ENCODE results near the gene ANKRD1.

The ANKRD1 gene

GRCh38 chr10:90919683-90920574 is 958 bp downstream of the ANKRD1 start:
- Histone ChIP-seq H3K4me3 (ENCODE audit: low read length in 2 of 2) (no peak overlapping the region), H3K4me1 (ENCODE audit: control insufficient read depth, insufficient read depth, low read length) (no peaks in the 10 kb centered on the region), H3K27me3 (ENCODE audit: control insufficient read depth in 1 of 2, insufficient read depth in 2 of 2, low read length in 2 of 2) (peaks cover 3 to 11% of the 10 kb centered on the region in 2 donors), H3K27ac (ENCODE audit: low read length) (no peak overlapping the region), H3K9ac (ENCODE audit: low read length in 2 of 2) (no peak overlapping the region), H3K36me3 (ENCODE audit: control insufficient read depth in 2 of 2, insufficient read depth in 2 of 2, low read length in 2 of 2) (no peaks in the 10 kb centered on the region), H3K9me3 (ENCODE audit: control insufficient read depth in 2 of 2, low read length in 2 of 2) (no peaks in the 10 kb centered on the region)

DNA sequence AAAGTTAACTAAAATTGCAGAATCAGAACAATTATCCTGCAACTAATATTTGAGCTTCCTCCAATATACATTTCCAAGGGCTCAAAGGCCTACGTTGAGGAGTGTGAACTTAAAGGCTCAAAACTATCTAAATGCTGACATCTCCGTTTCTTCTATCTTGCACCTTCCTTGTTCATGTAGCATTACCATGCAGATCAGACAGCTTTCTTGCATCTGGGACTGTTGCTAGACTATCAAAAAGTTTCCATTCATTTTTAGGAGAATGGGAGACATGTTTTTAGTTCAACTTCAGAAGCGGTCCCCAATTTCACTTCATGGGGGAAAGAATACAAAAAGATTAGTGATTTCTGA is 2.9 kb downstream of the ANKRD1 start:
- Histone ChIP-seq H3K27ac (ENCODE audit: low read length) (no peak overlapping the region), H3K36me3 (ENCODE audit: control insufficient read depth in 2 of 2, insufficient read depth in 2 of 2, low read length in 2 of 2) (no peaks in the 10 kb centered on the region), H3K27me3 (ENCODE audit: control insufficient read depth in 1 of 2, insufficient read depth in 2 of 2, low read length in 2 of 2) (peaks cover 3 to 7% of the 10 kb centered on the region in 2 donors), H3K4me3 (ENCODE audit: low read length in 2 of 2) (no peak overlapping the region), H3K4me1 (ENCODE audit: control insufficient read depth, insufficient read depth, low read length) (no peaks in the 10 kb centered on the region), H3K9ac (ENCODE audit: low read length in 2 of 2) (no peak overlapping the region), H3K9me3 (ENCODE audit: control insufficient read depth in 2 of 2, low read length in 2 of 2) (no peaks in the 10 kb centered on the region)

- peaks cover 3 to 7% of the 10 kb centered on the region in 2 donors for H3K27me3 ChIP-seq (ENCODE audit: control insufficient read depth in 1 of 2, insufficient read depth in 2 of 2, low read length in 2 of 2)
- H3K4me1 ChIP-seq (ENCODE audit: control insufficient read depth, insufficient read depth, low read length) = no peaks in the 10 kb centered on the region
- H3K9ac ChIP-seq (ENCODE audit: low read length in 2 of 2) = no peak overlapping the region
- no peaks in the 10 kb centered on the region for H3K36me3 ChIP-seq (ENCODE audit: control insufficient read depth in 2 of 2, insufficient read depth in 2 of 2, low read length in 2 of 2)
- H3K9me3 ChIP-seq (ENCODE audit: control insufficient read depth in 2 of 2, low read length in 2 of 2) = no peaks in the 10 kb centered on the region
- no peak overlapping the region for H3K27ac ChIP-seq (ENCODE audit: low read length)
- H3K4me3 ChIP-seq (ENCODE audit: low read length in 2 of 2) = no peak overlapping the region
Measured at GRCh38 chr10:90917238-90917967, 3.5 kb downstream of the ANKRD1 start.

DNA sequence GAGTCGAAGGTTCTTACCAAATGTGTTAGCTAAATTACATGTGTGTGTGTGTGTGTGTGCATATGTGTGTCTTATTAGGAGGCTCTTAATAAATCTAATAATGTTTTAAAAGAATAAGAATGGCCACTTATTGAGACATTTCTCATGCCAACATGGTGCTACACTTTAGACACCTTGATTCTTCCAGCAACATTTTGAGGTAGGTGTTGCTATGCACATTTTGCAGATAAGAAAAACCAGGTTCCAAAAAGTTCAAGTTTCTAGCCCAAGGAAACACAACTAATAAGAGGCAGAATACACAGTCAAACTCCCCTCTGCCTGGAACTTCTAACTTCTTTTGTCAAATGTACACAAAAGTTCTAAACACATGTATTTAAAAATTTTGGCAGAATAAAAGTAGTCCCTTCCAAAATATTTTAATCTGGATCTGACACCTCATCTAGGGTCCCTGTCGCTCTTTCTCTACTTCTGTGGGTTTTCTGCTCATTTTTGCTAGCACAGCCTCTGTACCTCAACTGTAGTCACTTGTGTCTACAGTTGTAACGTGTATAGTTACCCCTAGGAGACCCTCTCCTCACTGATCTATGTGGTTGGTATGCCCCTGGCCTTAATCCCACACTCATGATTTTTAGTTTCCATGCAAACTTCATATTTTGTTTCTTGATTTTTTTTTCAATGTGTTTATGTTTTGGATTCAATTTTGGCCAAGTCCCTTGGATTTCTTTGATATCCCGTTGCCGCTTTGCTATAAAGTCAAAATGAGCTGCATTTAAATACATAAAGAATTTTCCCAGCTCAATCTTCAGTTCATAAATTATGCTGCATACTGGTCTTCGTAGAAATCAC is 4.3 kb downstream of the ANKRD1 start:
- Histone ChIP-seq H3K9ac (ENCODE audit: low read length in 2 of 2) (no peak overlapping the region), H3K36me3 (ENCODE audit: control insufficient read depth in 2 of 2, insufficient read depth in 2 of 2, low read length in 2 of 2) (no peaks in the 10 kb centered on the region), H3K27ac (ENCODE audit: low read length) (no peak overlapping the region), H3K27me3 (ENCODE audit: control insufficient read depth in 1 of 2, insufficient read depth in 2 of 2, low read length in 2 of 2) (peaks cover 3 to 7% of the 10 kb centered on the region in 2 donors), H3K4me3 (ENCODE audit: low read length in 2 of 2) (no peak overlapping the region), H3K9me3 (ENCODE audit: control insufficient read depth in 2 of 2, low read length in 2 of 2) (no peaks in the 10 kb centered on the region), H3K4me1 (ENCODE audit: control insufficient read depth, insufficient read depth, low read length) (no peaks in the 10 kb centered on the region)

DNA sequence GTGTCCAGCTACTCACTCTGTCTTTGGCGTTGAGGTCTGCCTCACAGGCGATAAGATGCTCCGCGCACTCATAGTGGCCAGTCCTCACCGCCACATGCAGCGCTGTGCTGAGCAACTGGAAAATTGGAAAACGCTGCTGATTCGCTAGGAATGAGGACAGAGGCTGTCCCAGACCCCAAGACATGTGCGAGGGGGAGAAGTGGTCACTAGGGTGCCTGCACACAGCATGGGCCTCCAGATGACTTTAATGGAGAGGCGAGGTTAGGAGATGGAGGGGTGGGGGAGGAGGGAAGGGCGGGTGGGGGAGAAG is 5.2 kb downstream of the ANKRD1 start:
- H3K9me3 ChIP-seq (ENCODE audit: control insufficient read depth in 2 of 2, low read length in 2 of 2) = no peaks in the 10 kb centered on the region
- H3K9ac ChIP-seq (ENCODE audit: low read length in 2 of 2) = no peak overlapping the region
- H3K4me1 ChIP-seq (ENCODE audit: control insufficient read depth, insufficient read depth, low read length) = no peaks in the 10 kb centered on the region
- H3K4me3 ChIP-seq (ENCODE audit: low read length in 2 of 2) = no peak overlapping the region
- no peak overlapping the region for H3K27ac ChIP-seq (ENCODE audit: low read length)
- no peaks in the 10 kb centered on the region for H3K36me3 ChIP-seq (ENCODE audit: control insufficient read depth in 2 of 2, insufficient read depth in 2 of 2, low read length in 2 of 2)
- H3K27me3 ChIP-seq (ENCODE audit: control insufficient read depth in 1 of 2, insufficient read depth in 2 of 2, low read length in 2 of 2) = peaks cover 0 to 3% of the 10 kb centered on the region in 2 donors

DNA sequence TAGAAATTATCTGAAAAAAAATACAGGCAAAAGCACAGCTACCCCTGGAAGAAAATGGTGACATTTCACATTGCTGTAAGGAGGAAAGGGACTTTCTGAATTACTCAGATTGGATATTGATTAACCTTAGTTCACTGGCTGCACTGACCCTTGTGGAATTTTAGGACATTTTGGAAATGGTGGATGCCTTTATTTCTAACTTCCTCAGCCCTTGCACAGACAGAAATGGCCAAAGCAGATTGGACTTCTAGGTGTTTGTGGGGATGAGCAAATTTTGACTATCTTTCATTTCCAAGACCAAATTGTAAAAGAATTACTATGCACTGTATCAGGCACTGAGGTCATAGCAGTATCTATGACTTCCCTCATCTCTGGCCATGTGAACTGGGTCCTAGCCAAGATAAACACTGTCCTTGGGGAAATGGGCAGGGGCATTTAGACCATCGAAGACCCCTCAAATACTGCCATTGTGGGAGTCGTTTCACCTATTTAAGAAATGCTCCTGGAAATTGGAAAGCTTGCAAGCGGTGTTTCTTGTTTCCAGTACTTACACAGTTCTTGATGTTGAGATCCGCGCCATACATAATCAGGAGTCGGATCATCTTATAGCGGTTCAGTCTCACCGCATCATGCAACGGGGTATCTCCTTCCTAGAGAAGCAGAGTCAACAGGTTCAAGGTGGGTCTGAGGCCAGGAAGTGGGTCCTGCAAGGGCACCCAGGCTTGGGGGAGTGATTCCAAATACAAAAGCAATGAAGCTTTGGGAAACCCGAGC is 5.7 kb downstream of the ANKRD1 start:
- no peak overlapping the region for H3K4me3 ChIP-seq (ENCODE audit: low read length in 2 of 2)
- no peaks in the 10 kb centered on the region for H3K4me1 ChIP-seq (ENCODE audit: control insufficient read depth, insufficient read depth, low read length)
- H3K27me3 ChIP-seq (ENCODE audit: control insufficient read depth in 1 of 2, insufficient read depth in 2 of 2, low read length in 2 of 2) = peaks cover 0 to 3% of the 10 kb centered on the region in 2 donors
- H3K36me3 ChIP-seq (ENCODE audit: control insufficient read depth in 2 of 2, insufficient read depth in 2 of 2, low read length in 2 of 2) = no peaks in the 10 kb centered on the region
- no peak overlapping the region for H3K9ac ChIP-seq (ENCODE audit: low read length in 2 of 2)
- no peak overlapping the region for H3K27ac ChIP-seq (ENCODE audit: low read length)
- no peaks in the 10 kb centered on the region for H3K9me3 ChIP-seq (ENCODE audit: control insufficient read depth in 2 of 2, low read length in 2 of 2)

GRCh38 chr10:90913774-90914420 is 7.0 kb downstream of the ANKRD1 start:
- Histone ChIP-seq H3K9me3 (ENCODE audit: control insufficient read depth in 2 of 2, low read length in 2 of 2) (no peaks in the 10 kb centered on the region), H3K36me3 (ENCODE audit: control insufficient read depth in 2 of 2, insufficient read depth in 2 of 2, low read length in 2 of 2) (no peaks in the 10 kb centered on the region), H3K4me3 (ENCODE audit: low read length in 2 of 2) (no peak overlapping the region), H3K9ac (ENCODE audit: low read length in 2 of 2) (no peak overlapping the region), H3K27ac (ENCODE audit: low read length) (no peak overlapping the region), H3K4me1 (ENCODE audit: control insufficient read depth, insufficient read depth, low read length) (no peaks in the 10 kb centered on the region), H3K27me3 (ENCODE audit: control insufficient read depth in 1 of 2, insufficient read depth in 2 of 2, low read length in 2 of 2) (peaks cover 0 to 3% of the 10 kb centered on the region in 2 donors)

- Histone ChIP-seq H3K9ac (ENCODE audit: low read length in 2 of 2) (no peak overlapping the region), H3K27me3 (ENCODE audit: control insufficient read depth in 1 of 2, insufficient read depth in 2 of 2, low read length in 2 of 2) (peaks cover 0 to 3% of the 10 kb centered on the region in 2 donors), H3K9me3 (ENCODE audit: control insufficient read depth in 2 of 2, low read length in 2 of 2) (no peaks in the 10 kb centered on the region), H3K27ac (ENCODE audit: low read length) (no peak overlapping the region), H3K36me3 (ENCODE audit: control insufficient read depth in 2 of 2, insufficient read depth in 2 of 2, low read length in 2 of 2) (no peaks in the 10 kb centered on the region), H3K4me3 (ENCODE audit: low read length in 2 of 2) (no peak overlapping the region), H3K4me1 (ENCODE audit: control insufficient read depth, insufficient read depth, low read length) (no peaks in the 10 kb centered on the region)
Measured at GRCh38 chr10:90912854-90913479, 7.9 kb downstream of the ANKRD1 start.

GRCh38 chr10:90912174-90912573 is 8.7 kb downstream of the ANKRD1 start:
- Histone ChIP-seq H3K27me3 (ENCODE audit: control insufficient read depth in 1 of 2, insufficient read depth in 2 of 2, low read length in 2 of 2) (peaks cover 0 to 3% of the 10 kb centered on the region in 2 donors), H3K27ac (ENCODE audit: low read length) (no peak overlapping the region), H3K36me3 (ENCODE audit: control insufficient read depth in 2 of 2, insufficient read depth in 2 of 2, low read length in 2 of 2) (no peaks in the 10 kb centered on the region), H3K9ac (ENCODE audit: low read length in 2 of 2) (no peak overlapping the region), H3K9me3 (ENCODE audit: control insufficient read depth in 2 of 2, low read length in 2 of 2) (no peaks in the 10 kb centered on the region), H3K4me3 (ENCODE audit: low read length in 2 of 2) (no peak overlapping the region), H3K4me1 (ENCODE audit: control insufficient read depth, insufficient read depth, low read length) (no peaks in the 10 kb centered on the region)
